ENCODE measurements around the gene TRPM3.
A peak's percentile ranks its signal among the peaks of the same experiment; 100 is the strongest.

Gene TRPM3

GRCh38 chr9:70540016-70540415 lies 581.4 kb downstream of the TRPM3 start:
- no peak for DNase-seq

- no peak for DNase-seq
Measured at GRCh38 chr9:70539526-70539925, 581.9 kb downstream of the TRPM3 start.

GRCh38 chr9:70539001-70539400 lies 582.4 kb downstream of the TRPM3 start:
- peak; percentile 32 to 43 (median 34) for DNase-seq

GRCh38 chr9:70537084-70537483 lies 584.3 kb downstream of the TRPM3 start:
- DNase-seq: no peak

GRCh38 chr9:70535546-70536323 lies 585.7 kb downstream of the TRPM3 start:
- no peak for DNase-seq

- DNase-seq: no peak
Measured at GRCh38 chr9:70534471-70534870, 587.0 kb downstream of the TRPM3 start.

GRCh38 chr9:70534061-70534460 lies 587.4 kb downstream of the TRPM3 start:
- no peak for DNase-seq

GRCh38 chr9:70533492-70533891 lies 587.9 kb downstream of the TRPM3 start:
- no peak for DNase-seq

GRCh38 chr9:70532716-70533115 lies 588.7 kb downstream of the TRPM3 start:
- DNase-seq: no peak

GRCh38 chr9:70531311-70531710 lies 590.1 kb downstream of the TRPM3 start:
- no peak for DNase-seq

GRCh38 chr9:70530716-70531115 lies 590.7 kb downstream of the TRPM3 start:
- no peak for DNase-seq

GRCh38 chr9:70529833-70530232 lies 591.6 kb downstream of the TRPM3 start:
- no peak for DNase-seq

- no peak for DNase-seq
Measured at GRCh38 chr9:70529377-70529776, 592.0 kb downstream of the TRPM3 start.

- DNase-seq: no peak
Measured at GRCh38 chr9:70526902-70527301, 594.5 kb downstream of the TRPM3 start.

- DNase-seq: peak; percentile 66 to 91 (median 89)
Measured at GRCh38 chr9:70525519-70525918, 595.9 kb downstream of the TRPM3 start.

- no peak for DNase-seq
Measured at GRCh38 chr9:70519912-70520724, 601.3 kb downstream of the TRPM3 start.

GRCh38 chr9:70517926-70518610 lies 603.4 kb downstream of the TRPM3 start:
- DNase-seq: peak in 1 of 3 donors; percentile 50

GRCh38 chr9:70514273-70514672 lies 607.1 kb downstream of the TRPM3 start:
- no peak for DNase-seq

GRCh38 chr9:70511858-70512257 lies 609.6 kb downstream of the TRPM3 start:
- no peak for DNase-seq

GRCh38 chr9:70510157-70510770 lies 611.2 kb downstream of the TRPM3 start:
- peak in 2 of 3 donors; percentile 36 to 50 for DNase-seq

GRCh38 chr9:70506159-70506558 lies 615.3 kb downstream of the TRPM3 start:
- no peak for DNase-seq

GRCh38 chr9:70504834-70505233 lies 616.6 kb downstream of the TRPM3 start:
- peak; percentile 63 to 86 (median 86) for DNase-seq

- no peak for DNase-seq
Measured at GRCh38 chr9:70502690-70503089, 618.7 kb downstream of the TRPM3 start.
